ENCODE measurements around the gene UPK3B. TPM values are rescaled to one million over a fixed set of nuclear protein-coding genes. Genes with fewer than 3 reads are reported as not detected.

Gene UPK3B
- total and polyA plus RNA-seq, 2 of the 13 experiments (the other 11 are each of a cell fraction or from before 2014, with no cell fraction given), result not detected

DNA sequence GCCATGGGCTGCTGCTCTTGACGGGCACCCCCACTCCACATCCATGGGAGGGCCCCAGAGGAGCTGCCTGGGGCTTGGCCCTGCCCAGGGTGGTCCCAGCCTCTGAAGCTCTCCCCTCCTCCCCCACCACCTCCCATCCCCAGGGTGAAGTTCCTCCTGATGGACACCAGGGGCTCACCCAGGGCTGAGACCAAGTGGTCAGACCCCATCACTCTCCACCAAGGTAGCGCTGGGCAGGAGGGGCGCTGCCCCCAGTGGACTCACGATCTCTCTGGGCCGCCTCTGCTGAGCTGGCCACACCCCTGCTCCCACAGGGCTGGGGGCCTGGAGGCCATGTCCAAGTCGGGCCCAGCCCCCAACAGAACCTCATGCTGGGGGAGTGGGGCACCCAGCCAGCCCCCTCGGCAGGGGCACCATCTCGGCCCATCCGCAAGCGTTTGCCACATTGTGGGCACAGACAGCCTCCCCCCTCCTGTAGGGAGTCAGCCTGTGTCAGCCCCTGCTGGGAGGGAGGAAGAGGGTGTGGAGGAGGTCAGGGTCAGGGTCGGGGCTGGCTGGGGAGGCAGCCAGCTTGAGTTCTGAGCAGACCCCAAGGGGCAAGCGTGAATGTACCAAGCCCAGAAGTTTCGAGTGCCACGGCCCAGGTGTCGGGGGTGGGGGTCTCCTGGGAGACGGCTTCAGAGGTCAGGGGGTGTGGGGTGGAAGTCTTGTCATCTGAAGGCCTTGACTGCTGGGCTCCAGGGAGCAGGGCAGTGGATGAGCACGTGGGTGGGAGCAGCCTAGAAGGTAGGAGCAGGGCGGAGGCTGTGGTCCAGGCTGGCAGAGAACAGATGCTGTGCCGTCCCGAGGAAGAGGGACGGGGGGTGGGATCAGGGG, 2.8 kb downstream of the UPK3B start (continued):
- no peak for TF ChIP-seq NFRKB (IDR thresholded peaks at IDR 0.05)
- TF ChIP-seq, protein P1, sequence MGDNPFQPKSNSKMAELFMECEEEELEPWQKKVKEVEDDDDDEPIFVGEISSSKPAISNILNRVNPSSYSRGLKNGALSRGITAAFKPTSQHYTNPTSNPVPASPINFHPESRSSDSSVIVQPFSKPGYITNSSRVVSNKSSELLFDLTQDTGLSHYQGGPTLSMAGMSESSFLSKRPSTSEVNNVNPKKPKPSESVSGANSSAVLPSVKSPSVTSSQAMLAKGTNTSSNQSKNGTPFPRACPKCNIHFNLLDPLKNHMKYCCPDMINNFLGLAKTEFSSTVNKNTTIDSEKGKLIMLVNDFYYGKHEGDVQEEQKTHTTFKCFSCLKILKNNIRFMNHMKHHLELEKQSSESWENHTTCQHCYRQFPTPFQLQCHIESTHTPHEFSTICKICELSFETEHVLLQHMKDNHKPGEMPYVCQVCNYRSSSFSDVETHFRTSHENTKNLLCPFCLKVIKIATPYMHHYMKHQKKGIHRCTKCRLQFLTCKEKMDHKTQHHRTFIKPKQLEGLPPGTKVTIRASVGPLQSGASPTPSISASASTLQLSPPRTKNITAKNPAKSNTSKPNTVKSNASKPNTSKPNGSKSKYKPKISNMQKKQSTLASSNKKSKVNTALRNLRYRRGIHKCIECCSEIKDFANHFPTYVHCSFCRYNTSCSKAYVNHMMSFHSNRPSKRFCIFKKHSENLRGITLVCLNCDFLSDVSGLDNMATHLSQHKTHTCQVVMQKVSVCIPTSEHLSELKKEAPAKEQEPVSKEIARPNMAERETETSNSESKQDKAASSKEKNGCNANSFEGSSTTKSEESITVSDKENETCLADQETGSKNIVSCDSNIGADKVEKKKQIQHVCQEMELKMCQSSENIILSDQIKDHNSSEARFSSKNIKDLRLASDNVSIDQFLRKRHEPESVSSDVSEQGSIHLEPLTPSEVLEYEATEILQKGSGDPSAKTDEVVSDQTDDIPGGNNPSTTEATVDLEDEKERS (CRISPR knock-in tag; IDR thresholded peaks at IDR 0.05), result no peak
- TF ChIP-seq POGZ (CRISPR knock-in tag; IDR thresholded peaks at IDR 0.05), result no peak
- no peak for TF ChIP-seq PRPF4 (IDR thresholded peaks at IDR 0.05; ENCODE audit: low read depth, low read length, poor library complexity, severe bottlenecking)
- TF ChIP-seq ZNF350 (CRISPR knock-in tag; IDR thresholded peaks at IDR 0.05; ENCODE audit: borderline replicate concordance, low read depth), result peak; percentile 64; the same call in 1 of the 2 replicates
- TF ChIP-seq ZNF749 (CRISPR knock-in tag; IDR thresholded peaks at IDR 0.05; ENCODE audit: borderline replicate concordance), result no peak
- TF ChIP-seq KDM4B (CRISPR knock-in tag; IDR thresholded peaks at IDR 0.05), result no peak
- TF ChIP-seq SOX6 (IDR thresholded peaks at IDR 0.05), result no peak
- TF ChIP-seq SOX6 (CRISPR knock-in tag; IDR thresholded peaks at IDR 0.05), result 0 out of 2 replicates have a peak, but pooled peaks have one; percentile 11
- TF ChIP-seq RFXANK (CRISPR knock-in tag; IDR thresholded peaks at IDR 0.05), result no peak
- TF ChIP-seq ATM (IDR thresholded peaks at IDR 0.05; ENCODE audit: borderline replicate concordance), result no peak
- TF ChIP-seq MXD3 (CRISPR knock-in tag; IDR thresholded peaks at IDR 0.05), result no peak
- TF ChIP-seq KLF9 (CRISPR knock-in tag; IDR thresholded peaks at IDR 0.05; ENCODE audit: low read depth), result no peak
- TF ChIP-seq YY1 (IDR thresholded peaks at IDR 0.05; ENCODE audit: insufficient read depth, insufficient replicate concordance, low read depth, low read length), result peak; percentile 9
- TF ChIP-seq HMGA1 (CRISPR knock-in tag; conservative IDR thresholded peaks at IDR 0.05), result no peak
- peak; percentile 24; the same call in 1 of the 2 replicates for TF ChIP-seq YEATS4 (CRISPR knock-in tag; IDR thresholded peaks at IDR 0.05; ENCODE audit: borderline replicate concordance)
- TF ChIP-seq ZMAT3 (CRISPR knock-in tag; conservative IDR thresholded peaks at IDR 0.05), result peak; percentile 79
- TF ChIP-seq RAD51 (IDR thresholded peaks at IDR 0.05; ENCODE audit: borderline replicate concordance), result no peak
- no peak for TF ChIP-seq SOX5 (CRISPR knock-in tag; IDR thresholded peaks at IDR 0.05; ENCODE audit: borderline replicate concordance)
- no peak for TF ChIP-seq LCORL (IDR thresholded peaks at IDR 0.05)
- TF ChIP-seq LCORL (CRISPR knock-in tag; IDR thresholded peaks at IDR 0.05), result 0 out of 2 replicates have a peak, but pooled peaks have one; percentile 32
- no peak for TF ChIP-seq ZFP91 (CRISPR knock-in tag; IDR thresholded peaks at IDR 0.05; ENCODE audit: borderline replicate concordance)
- no peak for TF ChIP-seq ZNF234 (CRISPR knock-in tag; conservative IDR thresholded peaks at IDR 0.05)
- no peak for TF ChIP-seq HOXD1 (CRISPR knock-in tag; IDR thresholded peaks at IDR 0.05)

Measured in HepG2 (cell line).